Measurements from ENCODE around the gene LAX1.
"Not testable (repeated sequence)": the region's sequence is repeated elsewhere in the genome, so short reads cannot be mapped to it uniquely, and the experiment has no call there.

Gene LAX1

GRCh38 chr1:203789966-203790365 is 25.0 kb downstream of the LAX1 start:
- no peak overlapping the region for H3K4me3 ChIP-seq (ENCODE audit: low read length)
- TF ChIP-seq ZNF274 (IDR thresholded peaks at IDR 0.05; ENCODE audit: low read depth, low read length) = no peak

- no peak for TF ChIP-seq ZNF274 (IDR thresholded peaks at IDR 0.05; ENCODE audit: low read depth, low read length)
- H3K4me3 ChIP-seq (ENCODE audit: low read length) = no peak overlapping the region
Observed at GRCh38 chr1:203791498-203791897, 26.5 kb downstream of the LAX1 start.

GRCh38 chr1:203792486-203792885 is 27.5 kb downstream of the LAX1 start:
- TF ChIP-seq ZNF274 (IDR thresholded peaks at IDR 0.05; ENCODE audit: low read depth, low read length) = no peak
- no peak overlapping the region for H3K4me3 ChIP-seq (ENCODE audit: low read length)

- not testable (repeated sequence) for H3K4me3 ChIP-seq (ENCODE audit: low read length)
Observed at GRCh38 chr1:203793561-203793960, 28.6 kb downstream of the LAX1 start.

- peak overlapping the region; percentile 19 for H3K4me3 ChIP-seq (ENCODE audit: low read length)
- no peak for TF ChIP-seq ZNF274 (IDR thresholded peaks at IDR 0.05; ENCODE audit: low read depth, low read length)
Observed at GRCh38 chr1:203794764-203795440, 29.9 kb downstream of the LAX1 start.

GRCh38 chr1:203795441-203796235 is 30.7 kb downstream of the LAX1 start, which contains the start of the genes ZBED6 and ZC3H11A:
Gene ZBED6, plus strand, starts transcription at chr1:203795623. Its CDS starts 1,900 bp downstream, at chr1:203797523.
Gene ZC3H11A, plus strand, starts transcription at chr1:203795623. Its CDS starts 21,448 bp downstream, at chr1:203817071.
- H3K4me3 ChIP-seq (ENCODE audit: low read length) = peak within 1 kb of the TSS; percentile 99
- TF ChIP-seq ZNF274 (IDR thresholded peaks at IDR 0.05; ENCODE audit: low read depth, low read length) = no peak

- no peak for TF ChIP-seq ZNF274 (IDR thresholded peaks at IDR 0.05; ENCODE audit: low read depth, low read length)
- H3K4me3 ChIP-seq (ENCODE audit: low read length) = peak overlapping the region; percentile 99
Observed at GRCh38 chr1:203796236-203796605, 31.2 kb downstream of the LAX1 start.

GRCh38 chr1:203797216-203797615 is 32.2 kb downstream of the LAX1 start:
- TF ChIP-seq ZNF274 (IDR thresholded peaks at IDR 0.05; ENCODE audit: low read depth, low read length) = no peak
- peak overlapping the region; percentile 99 for H3K4me3 ChIP-seq (ENCODE audit: low read length)

- H3K4me3 ChIP-seq (ENCODE audit: low read length) = no peak overlapping the region
- no peak for TF ChIP-seq ZNF274 (IDR thresholded peaks at IDR 0.05; ENCODE audit: low read depth, low read length)
Observed at GRCh38 chr1:203797948-203798655, 33.1 kb downstream of the LAX1 start.

GRCh38 chr1:203799157-203799556 is 34.2 kb downstream of the LAX1 start:
- H3K4me3 ChIP-seq (ENCODE audit: low read length) = no peak overlapping the region
- no peak for TF ChIP-seq ZNF274 (IDR thresholded peaks at IDR 0.05; ENCODE audit: low read depth, low read length)

- no peak for TF ChIP-seq ZNF274 (IDR thresholded peaks at IDR 0.05; ENCODE audit: low read depth, low read length)
- H3K4me3 ChIP-seq (ENCODE audit: low read length) = no peak overlapping the region
Observed at GRCh38 chr1:203799971-203800370, 35.0 kb downstream of the LAX1 start.

GRCh38 chr1:203805689-203806088 is 40.7 kb downstream of the LAX1 start:
- H3K4me3 ChIP-seq (ENCODE audit: low read length) = no peak overlapping the region
- no peak for TF ChIP-seq ZNF274 (IDR thresholded peaks at IDR 0.05; ENCODE audit: low read depth, low read length)

- no peak for TF ChIP-seq ZNF274 (IDR thresholded peaks at IDR 0.05; ENCODE audit: low read depth, low read length)
- no peak overlapping the region for H3K4me3 ChIP-seq (ENCODE audit: low read length)
Observed at GRCh38 chr1:203807196-203807595, 42.2 kb downstream of the LAX1 start.

GRCh38 chr1:203813581-203814341 is 48.8 kb downstream of the LAX1 start:
- no peak for TF ChIP-seq ZNF274 (IDR thresholded peaks at IDR 0.05; ENCODE audit: low read depth, low read length)
- no peak overlapping the region for H3K4me3 ChIP-seq (ENCODE audit: low read length)

Measured in GM08714 (cell line).